GM19035 (cell line): ENCODE results near the gene PARD3.
"Not testable (repeated sequence)": the region's sequence is repeated elsewhere in the genome, so short reads cannot be mapped to it uniquely, and the experiment has no call there.

Experiments used
- ATAC-seq: cut with Tn5 transposase; IDR thresholded peaks from one replicate; pipeline ENCODE4 v1.9.1; 2021; ENCODE audit not compliant: unreplicated experiment

Gene PARD3

GRCh38 chr10:34406463-34407323 is 408.4 kb downstream of the PARD3 start:
- ATAC-seq: no peak

- ATAC-seq: no peak
Measured at GRCh38 chr10:34405611-34406462, 409.3 kb downstream of the PARD3 start.

GRCh38 chr10:34403512-34403911 is 411.6 kb downstream of the PARD3 start:
- ATAC-seq: no peak

GRCh38 chr10:34400075-34400474 is 415.0 kb downstream of the PARD3 start:
- ATAC-seq: no peak

- ATAC-seq: no peak
Measured at GRCh38 chr10:34399013-34399412, 416.1 kb downstream of the PARD3 start.

GRCh38 chr10:34397324-34397723 is 417.8 kb downstream of the PARD3 start:
- ATAC-seq: no peak

GRCh38 chr10:34396663-34397062 is 418.4 kb downstream of the PARD3 start:
- ATAC-seq: no peak

GRCh38 chr10:34392641-34393170 is 422.4 kb downstream of the PARD3 start:
- ATAC-seq: no peak

- not testable (repeated sequence) for ATAC-seq
Measured at GRCh38 chr10:34391168-34391567, 423.9 kb downstream of the PARD3 start.

GRCh38 chr10:34389801-34390200 is 425.3 kb downstream of the PARD3 start:
- no peak for ATAC-seq

GRCh38 chr10:34386921-34387320 is 428.2 kb downstream of the PARD3 start:
- ATAC-seq: no peak

- no peak for ATAC-seq
Measured at GRCh38 chr10:34384372-34384771, 430.7 kb downstream of the PARD3 start.

GRCh38 chr10:34382626-34383025 is 432.5 kb downstream of the PARD3 start:
- no peak for ATAC-seq

- ATAC-seq: no peak
Measured at GRCh38 chr10:34380856-34381255, 434.2 kb downstream of the PARD3 start.

- ATAC-seq: no peak
Measured at GRCh38 chr10:34378297-34378696, 436.8 kb downstream of the PARD3 start.

GRCh38 chr10:34377833-34378232 is 437.3 kb downstream of the PARD3 start:
- no peak for ATAC-seq

- ATAC-seq: peak; percentile 16
Measured at GRCh38 chr10:34374356-34375045, 440.6 kb downstream of the PARD3 start.

- no peak for ATAC-seq
Measured at GRCh38 chr10:34373211-34373610, 441.9 kb downstream of the PARD3 start.

GRCh38 chr10:34372509-34372908 is 442.6 kb downstream of the PARD3 start:
- ATAC-seq: no peak

- no peak for ATAC-seq
Measured at GRCh38 chr10:34370126-34370525, 445.0 kb downstream of the PARD3 start.

GRCh38 chr10:34369120-34369519 is 446.0 kb downstream of the PARD3 start:
- no peak for ATAC-seq
